RKO (cell line): ENCODE data around the gene SBNO2.
A peak's percentile ranks its signal among the peaks of the same experiment; 100 is the strongest.
"Not testable (repeated sequence)": the region's sequence is repeated elsewhere in the genome, so short reads cannot be mapped to it uniquely, and the experiment has no call there.

Experiments
- DNase-seq: peaks from one replicate; pipeline ENCODE4 v3.0.0-alpha.2; 2016; ENCODE audit warnings: low spot score

The SBNO2 gene

DNA sequence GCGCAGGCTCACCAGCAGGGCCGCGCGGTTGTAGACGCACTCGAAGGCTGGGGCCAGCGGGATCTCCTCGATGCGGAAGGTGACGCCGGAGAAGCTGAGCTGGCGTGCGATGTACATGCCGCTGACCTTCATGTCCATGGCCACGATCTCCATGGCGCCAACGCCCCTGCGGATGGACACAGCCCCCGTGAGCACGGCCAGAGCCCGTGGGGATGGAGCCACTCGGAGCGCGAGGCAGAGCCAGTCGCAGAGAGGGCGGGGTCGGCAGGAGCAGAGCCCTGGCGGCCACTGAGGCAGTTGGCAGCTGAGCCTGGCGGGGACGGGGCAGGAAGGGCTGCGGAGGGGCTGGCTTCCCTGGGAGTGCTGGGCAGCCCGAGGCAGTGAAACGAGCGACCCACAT is 55.1 kb downstream of the SBNO2 start:
- DNase-seq = no peak

DNA sequence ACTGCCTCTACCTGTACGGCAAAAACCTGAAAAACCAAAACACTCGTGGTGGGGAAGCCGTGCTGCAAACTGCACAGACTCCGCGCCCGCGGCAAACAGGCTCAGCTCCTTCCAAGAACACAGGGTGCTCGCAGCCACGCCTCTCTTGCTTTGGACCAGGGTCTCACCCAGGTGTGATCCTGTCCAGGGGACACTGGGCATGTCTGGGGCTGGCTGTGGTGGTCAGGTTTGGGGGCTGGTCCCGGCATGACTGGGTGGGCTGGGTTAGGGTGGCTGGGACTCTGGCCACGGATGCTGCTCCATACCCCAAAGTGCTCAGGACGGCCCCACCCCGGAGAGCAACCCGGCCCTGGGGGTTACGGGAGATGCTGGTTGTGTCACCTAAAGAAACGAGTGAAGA is 56.4 kb downstream of the SBNO2 start:
- DNase-seq = no peak

GRCh38 chr19:1116726-1117581 is 57.1 kb downstream of the SBNO2 start:
- DNase-seq = no peak

DNA sequence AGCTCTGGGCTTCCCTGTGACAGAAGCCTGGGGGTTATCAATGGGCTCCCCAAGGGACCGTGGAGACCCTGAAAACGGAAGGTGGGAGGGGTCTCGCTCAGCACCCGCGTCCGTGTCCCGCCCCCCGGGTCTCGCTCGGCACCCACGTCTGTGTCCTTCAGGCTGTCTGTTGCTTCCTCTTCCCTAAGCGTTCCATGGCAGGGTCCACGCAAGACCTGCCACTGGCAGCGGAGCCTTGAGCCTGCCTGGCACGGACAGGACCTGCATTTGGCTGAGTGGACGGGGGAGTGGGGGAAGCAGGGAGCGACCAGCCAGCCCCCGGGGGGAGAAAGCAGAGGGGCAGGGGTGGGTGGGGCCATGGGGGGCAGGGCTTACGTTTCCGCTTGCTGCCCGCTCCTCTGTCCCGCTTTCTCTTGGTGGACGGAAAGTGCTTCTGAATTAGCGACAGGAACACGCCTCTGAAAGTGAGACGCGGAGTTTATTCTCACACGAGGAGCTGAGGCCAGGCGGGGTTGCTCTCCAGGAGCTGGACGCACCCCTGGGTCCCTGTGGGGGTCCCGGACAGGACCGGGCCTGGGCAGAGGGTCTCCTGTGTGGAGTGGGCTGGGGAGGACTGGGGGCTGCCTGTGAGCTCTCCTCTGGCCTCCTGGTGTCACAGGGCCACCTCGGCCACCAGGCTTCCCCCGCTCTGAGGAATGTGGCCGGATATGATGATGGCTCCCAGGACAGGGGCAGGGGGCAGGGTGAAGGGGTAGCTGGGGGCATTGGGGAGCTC is 58.2 kb downstream of the SBNO2 start:
- no peak for DNase-seq

DNA sequence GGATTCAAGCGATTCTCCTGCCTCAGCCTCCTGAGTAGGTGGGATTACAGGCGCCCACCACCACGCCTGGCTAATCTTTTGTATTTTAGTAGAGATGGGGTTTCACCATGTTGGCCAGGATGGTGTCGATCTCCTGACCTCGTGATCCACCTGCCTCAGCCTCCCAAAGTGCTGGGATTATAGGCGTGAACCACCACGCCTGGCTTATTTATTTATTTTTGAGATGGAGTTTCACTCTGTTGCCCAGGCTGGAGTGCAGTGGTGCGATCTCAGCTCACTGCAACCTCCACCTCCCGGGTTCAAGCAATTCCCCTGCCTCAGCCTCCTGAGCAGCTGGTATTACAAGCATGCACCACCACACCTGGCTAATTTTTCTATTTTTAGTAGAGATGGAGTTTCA is 59.3 kb downstream of the SBNO2 start:
- DNase-seq = not testable (repeated sequence)

- DNase-seq = no peak
Observed at GRCh38 chr19:1113986-1114483, 60.0 kb downstream of the SBNO2 start.

DNA sequence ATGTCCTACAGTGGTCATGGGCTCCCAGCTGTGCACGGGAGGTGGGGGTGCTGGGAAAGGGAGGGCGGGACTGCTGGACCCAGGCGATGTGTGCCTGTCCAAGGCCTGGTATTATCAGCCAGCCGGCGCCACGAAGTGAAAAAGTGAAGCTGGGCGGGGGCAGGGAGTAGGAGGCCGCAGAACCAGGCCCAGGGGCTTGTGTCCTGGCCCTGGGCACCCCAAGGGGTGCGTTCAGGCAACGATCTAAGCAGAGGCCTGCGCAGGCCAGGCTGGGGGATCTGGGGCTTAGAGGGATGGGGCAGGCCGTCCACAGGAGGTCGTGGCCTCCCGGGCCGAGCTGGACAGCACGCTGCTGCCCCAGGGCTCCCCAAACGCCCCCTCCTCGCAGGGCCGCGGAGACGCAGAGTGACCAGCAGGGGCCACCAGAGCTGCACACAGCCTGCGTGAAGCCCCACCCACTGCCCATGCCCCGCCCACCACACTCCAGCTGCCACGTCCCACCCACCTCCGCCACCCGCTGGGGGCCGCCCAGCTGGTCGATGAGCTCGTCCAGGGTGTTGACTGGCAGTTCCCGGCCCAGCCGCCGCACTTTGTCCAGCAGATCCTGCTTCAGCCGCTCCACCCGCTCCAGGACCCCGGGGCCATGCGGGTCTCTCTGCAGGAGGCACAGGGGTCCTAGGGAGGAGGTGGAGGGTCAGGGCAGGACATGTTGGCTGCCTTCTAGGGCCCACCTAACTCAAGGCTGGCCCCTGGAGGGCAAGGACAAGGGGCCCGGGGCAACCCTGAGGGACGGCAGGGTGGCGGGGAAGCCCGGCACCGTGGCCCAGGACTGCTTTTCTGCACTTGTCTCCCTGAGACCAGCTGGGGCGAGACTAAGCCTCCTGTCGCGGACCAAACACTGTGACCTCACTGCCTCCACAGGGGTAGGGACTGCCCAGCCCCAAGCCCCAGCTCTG is 60.8 kb downstream of the SBNO2 start:
- peak; percentile 92 for DNase-seq

DNA sequence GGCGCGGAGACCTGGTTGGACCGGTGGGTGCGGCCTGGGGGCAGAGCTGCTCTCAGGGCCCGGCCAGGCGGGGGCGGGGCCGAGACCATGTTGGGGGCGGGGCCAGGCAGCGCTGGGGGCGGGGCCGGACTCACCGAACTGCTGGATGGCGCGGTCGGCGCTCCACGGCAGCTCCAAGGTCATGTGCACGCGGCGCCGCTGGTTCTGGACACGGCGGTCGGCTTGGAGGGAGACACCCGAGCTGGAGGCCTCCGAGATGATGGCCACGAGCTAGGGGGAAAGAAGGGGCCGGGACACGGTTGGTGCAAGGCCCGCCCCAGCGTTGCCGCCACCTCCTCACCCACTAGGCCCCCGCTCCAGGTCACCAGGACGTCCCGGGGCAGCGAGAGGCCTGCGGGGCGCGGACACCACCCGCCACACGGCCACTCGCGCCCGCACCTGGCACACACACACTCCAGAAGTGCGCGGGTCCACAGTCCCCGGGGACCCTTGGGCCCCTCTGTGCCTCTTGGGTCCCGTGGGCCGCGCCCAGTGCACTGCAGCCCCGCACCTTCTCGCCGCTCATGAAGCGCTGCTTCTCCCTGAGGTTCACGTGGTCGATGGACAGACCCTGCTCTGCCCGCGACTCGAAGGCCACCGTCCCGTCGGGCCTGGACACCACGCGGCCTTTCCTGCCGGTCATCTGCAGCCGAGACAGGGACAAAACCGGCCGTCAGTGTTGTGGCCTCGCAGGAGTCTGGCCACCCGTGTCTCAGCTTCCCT is 61.6 kb downstream of the SBNO2 start:
- no peak for DNase-seq

- no peak for DNase-seq
Observed at GRCh38 chr19:1111641-1112267, 62.3 kb downstream of the SBNO2 start.

DNA sequence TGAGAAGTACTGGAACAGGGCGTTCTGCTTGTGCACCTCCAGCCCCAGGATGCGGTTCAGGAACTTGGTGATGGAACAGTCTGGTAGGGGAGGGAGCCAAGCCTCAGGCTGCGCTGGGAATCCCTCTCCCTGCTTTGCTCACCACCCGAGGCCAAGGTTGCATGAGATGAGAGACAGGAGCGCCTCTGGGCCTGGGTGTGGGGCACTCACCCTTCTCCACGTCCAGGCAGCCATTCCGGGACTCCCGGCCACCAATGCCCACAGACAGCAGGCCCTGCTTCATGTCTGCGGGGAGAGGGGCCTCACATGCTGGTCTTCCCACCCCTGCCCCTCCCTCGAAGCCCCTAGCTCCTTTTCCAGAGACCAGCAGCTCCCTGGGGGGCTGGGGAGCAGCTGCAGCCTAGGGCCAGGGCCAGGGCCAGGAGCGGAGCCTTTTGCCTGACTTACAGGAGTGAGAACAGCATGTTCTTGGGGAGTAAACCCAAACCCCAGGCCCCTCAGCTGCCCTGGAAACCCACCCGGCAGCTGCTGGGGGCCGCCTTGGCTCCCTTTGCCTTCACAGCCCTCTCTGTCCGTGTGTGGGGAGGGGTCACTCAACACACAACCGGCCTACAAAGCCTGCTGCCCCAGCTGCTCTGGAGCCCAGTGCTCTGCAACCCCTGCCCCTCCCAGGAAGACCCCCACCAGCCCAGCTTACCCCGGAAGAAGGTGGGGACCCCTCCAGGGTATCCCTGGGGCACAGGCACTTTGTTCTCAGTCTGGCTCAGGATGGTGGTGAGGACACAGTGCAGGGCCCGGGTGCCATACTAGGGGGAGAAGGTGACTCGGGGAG is 63.0 kb downstream of the SBNO2 start:
- peak; percentile 34 for DNase-seq

- DNase-seq = no peak
Observed at GRCh38 chr19:1109697-1110671, 64.1 kb downstream of the SBNO2 start.

- no peak for DNase-seq
Observed at GRCh38 chr19:1109032-1109551, 65.0 kb downstream of the SBNO2 start.

GRCh38 chr19:1108291-1109031 is 65.6 kb downstream of the SBNO2 start:
- no peak for DNase-seq

DNA sequence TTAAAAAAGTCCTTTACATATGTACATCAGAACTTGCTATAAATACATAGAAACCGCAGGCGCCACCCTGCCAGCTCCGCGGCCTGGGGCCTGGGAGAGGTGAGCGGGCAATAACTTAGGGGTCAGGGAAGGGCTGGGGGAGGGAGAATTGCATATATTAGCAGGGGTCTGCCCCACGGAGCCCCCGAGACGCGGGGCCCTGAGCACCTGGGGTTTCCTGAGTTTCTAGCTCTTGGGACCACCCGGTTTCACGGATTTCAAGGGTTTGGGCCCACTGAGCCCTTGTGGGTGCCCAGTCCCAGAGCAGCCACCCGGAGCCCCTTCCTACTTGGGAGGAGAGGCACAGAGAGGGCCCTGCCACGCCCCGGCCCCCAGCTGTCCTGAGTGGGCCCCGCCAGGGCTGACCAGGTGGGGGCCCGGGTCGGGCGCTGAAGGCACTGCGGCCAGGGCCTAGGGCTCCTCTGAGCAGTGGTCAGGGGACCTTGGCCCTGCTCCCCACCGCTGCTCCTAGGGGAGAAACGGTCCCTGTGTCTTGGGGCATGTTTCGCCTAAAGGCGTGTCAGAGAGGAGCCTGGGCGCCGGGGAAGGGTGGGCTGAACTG is 66.3 kb downstream of the SBNO2 start:
- DNase-seq = no peak

DNA sequence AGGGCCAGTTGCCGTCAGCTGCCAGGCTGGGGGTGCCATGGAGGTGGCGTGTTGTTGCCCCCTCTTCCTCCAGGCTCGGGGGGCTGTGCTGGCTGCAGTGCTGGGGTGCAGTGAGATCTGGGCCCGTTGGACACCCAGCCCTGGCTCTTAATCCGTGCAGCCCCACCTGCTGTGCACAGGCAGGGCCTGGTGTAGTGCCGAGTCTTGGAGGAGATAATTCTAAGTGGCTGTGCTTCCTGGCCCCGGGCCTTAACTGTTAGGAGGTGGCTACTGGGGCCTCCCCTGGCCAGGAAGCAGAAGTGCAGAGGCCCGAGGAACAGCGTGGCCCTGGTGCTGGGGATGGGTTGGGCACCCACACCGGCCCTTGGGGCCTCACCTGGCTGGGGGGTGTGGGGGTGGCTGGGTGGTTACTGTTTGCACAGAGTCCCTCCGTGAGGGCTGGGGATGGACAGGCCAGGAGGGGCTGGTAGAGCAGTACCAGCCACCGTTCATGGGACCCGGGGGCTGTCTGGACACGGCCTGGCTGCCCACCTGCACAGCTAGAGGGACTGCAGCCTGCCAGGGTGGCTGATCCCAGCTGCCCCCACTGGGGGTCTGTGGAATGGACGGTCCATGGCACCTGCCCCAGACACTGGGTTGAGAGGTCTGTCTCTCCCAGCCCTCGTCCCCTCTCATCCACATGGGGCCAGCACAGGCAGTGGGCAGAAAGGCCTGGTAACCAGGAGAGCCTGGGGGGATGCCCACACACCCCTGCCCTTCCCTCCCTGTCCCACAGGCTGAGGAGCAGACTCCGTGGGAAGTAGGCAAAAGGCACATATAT is 67.0 kb downstream of the SBNO2 start:
- peak; percentile 79 for DNase-seq
